Body of pancreas (tissue), 4 donors: ENCODE results near the gene PRMT7. TPM values are rescaled to one million over a fixed set of nuclear protein-coding genes. Genes with fewer than 3 reads are reported as not detected.

Experiments used
- ATAC-seq: fragments of 150-250 bp; one replicate; pipeline ENCODE4 v1.9.1; 2016
- DNase-seq, 4 donors: peaks; one replicate each; pipeline ENCODE4 v3.0.0-alpha.2; 2019
- H3K27ac ChIP-seq, 4 donors: fragments of 200-600 bp; sonication (generic); 1 replicate in 3 of 4; 2 replicates in 1 of 4; pipeline versions ENCODE4 v1.5.1 to v1.6.1; 2016 to 2019; ENCODE audit warnings: mild to moderate bottlenecking in 1 of 4, mixed read lengths in 1 of 4, moderate library complexity in 1 of 4
- H3K27me3 ChIP-seq, 2 donors: fragments of 200-600 bp; sonication (generic); one replicate each; pipeline ENCODE4 v1.6.0; 2016; ENCODE audit warnings: mild to moderate bottlenecking in 1 of 2
- H3K36me3 ChIP-seq, 2 donors: fragments of 200-600 bp; sonication (generic); replicated peaks in 1 of 2; 2 replicates each; pipeline ENCODE4 v1.5.1; 2016; ENCODE audit warnings: low read depth in 2 of 2; ENCODE audit not compliant: insufficient read depth in 1 of 2
- H3K4me1 ChIP-seq: fragments of 200-600 bp; sonication (generic); one replicate; pipeline ENCODE4 v1.6.0; 2016
- H3K4me3 ChIP-seq, 2 donors: fragments of 200-600 bp; sonication (generic); 1 replicate in 1 of 2; 2 replicates in 1 of 2; pipeline ENCODE4 v1.5.1; 2016 to 2019
- H3K9me3 ChIP-seq, 3 donors: fragments of 200-600 bp; sonication (generic); 1 replicate in 2 of 3; 2 replicates in 1 of 3; pipeline ENCODE4 v1.5.1; 2016
- CTCF ChIP-seq, 7 experiments: fragments of 450-650 bp in 4 of 7; fragments of 200-600 bp in 3 of 7; sonication (generic) in 3 of 7; IDR thresholded peaks; one replicate each; pipeline ENCODE4 v1.5.1; 2016 to 2019; ENCODE audit warnings: antibody characterized with exemption in 7 of 7
- POLR2A ChIP-seq, 3 donors: fragments of 450-650 bp; IDR thresholded peaks; one replicate each; pipeline ENCODE4 v1.6.1; 2016; ENCODE audit warnings: antibody characterized with exemption in 3 of 3, mild to moderate bottlenecking in 2 of 3
- WGBS, 2 donors: methylation state at CpG; one replicate each; pipeline ENCODE4 v1.1.5; 2017; 5-methylcytosine and 5-hydroxymethylcytosine counted together
- intact Hi-C: fragments of 100-400 bp; cut with DNase I; formaldehyde crosslinking; loops from one replicate; pipeline ENCODE4 v1.15.1; 2023
- small RNA-seq: library from RNA; depleted of rRNA; stranded (forward); fragments of <200 nt; gene quantifications from one replicate; pipeline ENCODE3, GENCODE V24; 2016
- total RNA-seq, 2 donors: library from RNA; depleted of rRNA; stranded (reverse); fragments of >200 nt; gene quantifications; one replicate each; pipeline ENCODE4 v1.1.0, GENCODE V29; 2016

PRMT7 gene
- total RNA-seq, 2 donors from 2014 or later: 27.4 to 35.8 TPM

- H3K4me3 ChIP-seq: no peak overlapping the region
These were observed 94.0 kb downstream of the PRMT7 start for GRCh38 chr16:68404736-68405345.

GRCh38 chr16:68406458-68407152, 95.8 kb downstream of the PRMT7 start:
- Histone ChIP-seq H3K4me3 (no peak overlapping the region), H3K36me3 (no peaks in the 10 kb centered on the region), H3K27me3 (no peaks in the 10 kb centered on the region), H3K9me3 (no peaks in the 10 kb centered on the region), H3K27ac (no peak overlapping the region), H3K4me1 (peaks cover 7% of the 10 kb centered on the region)
- intact Hi-C loops: no loop called here
- DNase-seq: no peak
- no peak for TF ChIP-seq POLR2A (IDR thresholded peaks at IDR 0.05)
- no peak for TF ChIP-seq CTCF (IDR thresholded peaks at IDR 0.05)
- no peak for ATAC-seq
- 73 to 80% methylated on average over 17 of the region's 17 CpGs for WGBS, 2 donors

More at GRCh38 chr16:68404736-68405345, 94.0 kb downstream of the PRMT7 start:
- Histone ChIP-seq H3K27ac (no peak overlapping the region), H3K9me3 (no peaks in the 10 kb centered on the region), H3K36me3 (no peaks in the 10 kb centered on the region), H3K4me1 (peaks cover 7% of the 10 kb centered on the region), H3K27me3 (no peaks in the 10 kb centered on the region)
- WGBS, 2 donors: 75 to 76% methylated on average over 6 to 8 of the region's 8 CpGs
- no peak for DNase-seq
- ATAC-seq: no peak
- intact Hi-C loops: no loop called here
- TF ChIP-seq CTCF (IDR thresholded peaks at IDR 0.05): no peak
- TF ChIP-seq POLR2A (IDR thresholded peaks at IDR 0.05): no peak

Small RNA genes within 50 kb of the gene (small RNA-seq; reads per million reads assigned to genes)
- not detected for gene RNU4-30P
- not detected for gene RNU6-1262P

Other genes starting within 250 kb of the PRMT7 start
- gene NFATC3, start 225.6 kb upstream of the PRMT7 start, total RNA-seq: 10 to 100 TPM; 15.5 to 19.5 TPM
- 10 to 100 TPM; 55.0 to 56.0 TPM for gene ESRP2, start 74.9 kb upstream of the PRMT7 start, total RNA-seq
- gene PLA2G15, start 65.6 kb upstream of the PRMT7 start, total RNA-seq: 1 to 10 TPM; 8.2 to 9.6 TPM
- 10 to 100 TPM; 10.9 to 23.4 TPM for gene SLC7A6, start 46.5 kb upstream of the PRMT7 start, total RNA-seq
- gene SLC7A6OS, start 73 bp upstream of the PRMT7 start, total RNA-seq: 10 to 100 TPM; 13.0 to 32.3 TPM
- gene SMPD3, start 137.5 kb downstream of the PRMT7 start, total RNA-seq: 1 to 10 TPM; 1.3 to 4.6 TPM
- gene ZFP90, start 228.3 kb downstream of the PRMT7 start, total RNA-seq: 10 to 100 TPM; 13.7 to 34.9 TPM